Stimulated activated CD4-positive, alpha-beta T cell treated with anti-CD3 and anti-CD28 coated beads, Interleukin-1b, Interleukin-23, amount 100 ng/mL, for 1 hour (primary cell): ENCODE results near the gene CAMSAP2.

Source experiments
- DNase-seq, 2 donors: peaks; one replicate each; pipeline ENCODE4 v3.0.0-alpha.2; 2020; ENCODE audit warnings: low read depth in 2 of 2

CAMSAP2 gene

GRCh38 chr1:200838676-200839445, 100.2 kb downstream of the CAMSAP2 start:
- DNase-seq: no peak

GRCh38 chr1:200845360-200845759, 106.7 kb downstream of the CAMSAP2 start:
- DNase-seq: no peak

GRCh38 chr1:200846398-200846797, 107.7 kb downstream of the CAMSAP2 start:
- DNase-seq: no peak

GRCh38 chr1:200849430-200849829, 110.7 kb downstream of the CAMSAP2 start:
- DNase-seq: no peak

GRCh38 chr1:200850554-200850953, 111.9 kb downstream of the CAMSAP2 start:
- no peak for DNase-seq

- no peak for DNase-seq
Observed at GRCh38 chr1:200856716-200857357, 118.1 kb downstream of the CAMSAP2 start.

GRCh38 chr1:200857804-200858203, 119.1 kb downstream of the CAMSAP2 start:
- DNase-seq: no peak

- no peak for DNase-seq
Observed at GRCh38 chr1:200861937-200862647, 123.4 kb downstream of the CAMSAP2 start.

GRCh38 chr1:200862713-200863415, 124.2 kb downstream of the CAMSAP2 start:
- DNase-seq: no peak

- no peak for DNase-seq
Observed at GRCh38 chr1:200866116-200866515, 127.4 kb downstream of the CAMSAP2 start.

GRCh38 chr1:200866521-200866920, 127.8 kb downstream of the CAMSAP2 start:
- no peak for DNase-seq

- no peak for DNase-seq
Observed at GRCh38 chr1:200867018-200867811, 128.5 kb downstream of the CAMSAP2 start.

GRCh38 chr1:200869376-200869752, 130.7 kb downstream of the CAMSAP2 start:
- DNase-seq: no peak

- DNase-seq: no peak
Observed at GRCh38 chr1:200869753-200870391, 131.2 kb downstream of the CAMSAP2 start.

GRCh38 chr1:200872446-200873115, 133.9 kb downstream of the CAMSAP2 start, which contains the start of gene GPR25:
Gene GPR25 (plus strand): TSS chr1:200872981. CDS start chr1:200873038, 57 bp downstream.
- no peak for DNase-seq

GRCh38 chr1:200873116-200873670, 134.5 kb downstream of the CAMSAP2 start:
- no peak for DNase-seq

- DNase-seq: no peak
Observed at GRCh38 chr1:200873671-200874397, 135.1 kb downstream of the CAMSAP2 start.

GRCh38 chr1:200874694-200875093, 136.0 kb downstream of the CAMSAP2 start:
- DNase-seq: no peak

GRCh38 chr1:200875416-200875815, 136.7 kb downstream of the CAMSAP2 start:
- DNase-seq: no peak
